IMR-90 (cell line): ENCODE results near the gene CHRM1. TPM values are rescaled to one million over a fixed set of nuclear protein-coding genes. Genes with fewer than 3 reads are reported as not detected.

Experiments used
- ATAC-seq: fragments of 200-7000 bp; cut with Tn5 transposase; 2 replicates; pipeline ENCODE4 v1.9.1; 2020; ENCODE audit warnings: low read depth, mild to moderate bottlenecking, moderate library complexity
- BruUV-seq: library from RNA; stranded (reverse); fragments of 400-500 nt; replicated peaks from 2 replicates; lab custom pipeline; 2021; lab: Mats Ljungman, UMichigan
- CTCF ChIA-PET: fragments of 300-600 bp; formaldehyde crosslinking; extraction: SDS; loops from one replicate; lab custom pipeline; 2021; ENCODE audit warnings: antibody characterized with exemption; lab: Yijun Ruan, JAX
- POLR2A ChIA-PET: fragments of 300-600 bp; sonication (Branson Sonifier 250); formaldehyde crosslinking; loops from one replicate; lab custom pipeline; 2022; ENCODE audit warnings: antibody characterized with exemption; ENCODE audit not compliant: unreplicated experiment; lab: Charles Lee
- DNase-seq: peaks from one replicate; pipeline ENCODE4 v3.0.0; 2013
- H2AFZ ChIP-seq: replicated peaks from 2 replicates; pipeline ENCODE3; 2013; ENCODE audit warnings: low read length, mild to moderate bottlenecking; ENCODE audit not compliant: poor library complexity
- H2AK5ac ChIP-seq: 2 replicates; pipeline ENCODE4 v1.6.1; 2013; ENCODE audit warnings: low read depth, low read length, inconsistent platforms
- H2AK9ac ChIP-seq: replicated peaks from 2 replicates; pipeline ENCODE3; 2013; ENCODE audit warnings: mild to moderate bottlenecking, low read depth, low read length, moderate library complexity; ENCODE audit not compliant: poor library complexity
- H2BK120ac ChIP-seq: 2 replicates; pipeline ENCODE4 v1.6.1; 2013; ENCODE audit warnings: low read depth, low read length, inconsistent platforms
- H2BK15ac ChIP-seq: 3 replicates; pipeline ENCODE4 v1.6.1; 2013; ENCODE audit warnings: low read depth, low read length, inconsistent platforms
- H2BK20ac ChIP-seq: 2 replicates; pipeline ENCODE4 v1.6.1; 2013; ENCODE audit warnings: low read depth, mild to moderate bottlenecking, inconsistent platforms, low read length, moderate library complexity
- H2BK5ac ChIP-seq: 2 replicates; pipeline ENCODE4 v1.6.1; 2013; ENCODE audit warnings: mild to moderate bottlenecking, low read depth, low read length, inconsistent platforms; ENCODE audit not compliant: poor library complexity, severe bottlenecking
- H3K14ac ChIP-seq: replicated peaks from 2 replicates; pipeline ENCODE4 v1.6.1; 2013; ENCODE audit warnings: low read depth, low read length, inconsistent platforms
- H3K18ac ChIP-seq: 2 replicates; pipeline ENCODE4 v1.6.1; 2013; ENCODE audit warnings: low read depth, low read length, control low read depth
- H3K23ac ChIP-seq: 2 replicates; pipeline ENCODE4 v1.6.1; 2013; ENCODE audit warnings: low read depth, low read length, inconsistent platforms
- H3K27ac ChIP-seq: 2 replicates; pipeline ENCODE4 v1.5.1; 2013; ENCODE audit warnings: mild to moderate bottlenecking, control low read depth, low read length; ENCODE audit not compliant: insufficient read depth
- H3K27me3 ChIP-seq: 2 replicates; pipeline ENCODE4 v1.6.1; 2013; ENCODE audit warnings: low read length; ENCODE audit not compliant: control insufficient read depth, insufficient read depth
- H3K36me3 ChIP-seq: 2 replicates; pipeline ENCODE4 v1.6.1; 2013; ENCODE audit warnings: low read length, mixed read lengths; ENCODE audit not compliant: control insufficient read depth, insufficient read depth
- H3K4ac ChIP-seq: 2 replicates; pipeline ENCODE4 v1.6.1; 2013; ENCODE audit warnings: low read depth, low read length, inconsistent platforms
- H3K4me1 ChIP-seq: 2 replicates; pipeline ENCODE4 v1.6.1; 2013; ENCODE audit warnings: low read length, mixed read lengths; ENCODE audit not compliant: control insufficient read depth, insufficient read depth
- H3K4me2 ChIP-seq: 2 replicates; pipeline ENCODE4 v1.6.1; 2013; ENCODE audit warnings: low read depth, mild to moderate bottlenecking, control low read depth, low read length, moderate library complexity
- H3K4me3 ChIP-seq: 2 replicates; pipeline ENCODE4 v1.5.1; 2013; ENCODE audit warnings: low read depth, mild to moderate bottlenecking, control low read depth, low read length, moderate library complexity; ENCODE audit not compliant: insufficient read depth
- H3K56ac ChIP-seq: 2 replicates; pipeline ENCODE4 v1.6.1; 2013; ENCODE audit warnings: low read length, inconsistent platforms; ENCODE audit not compliant: insufficient read depth; ENCODE audit errors: extremely low read depth
- H3K79me1 ChIP-seq, 2 experiments: 2 replicates each; pipeline ENCODE4 v1.6.1; 2013; ENCODE audit warnings: low read length in 2 of 2, inconsistent platforms in 1 of 2, low read depth in 1 of 2
- H3K9ac ChIP-seq: 2 replicates; pipeline ENCODE4 v1.6.1; 2013; ENCODE audit warnings: low read depth, low read length, control low read depth
- H3K9me1 ChIP-seq: 2 replicates; pipeline ENCODE4 v1.6.1; 2013; ENCODE audit warnings: low read length, inconsistent platforms; ENCODE audit not compliant: insufficient read depth
- H3K9me3 ChIP-seq: 2 replicates; pipeline ENCODE4 v1.6.1; 2013; ENCODE audit warnings: low read length; ENCODE audit not compliant: control insufficient read depth, insufficient read depth
- H4K20me1 ChIP-seq: 2 replicates; pipeline ENCODE4 v1.6.1; 2013; ENCODE audit warnings: low read length, inconsistent platforms; ENCODE audit not compliant: insufficient read depth
- H4K5ac ChIP-seq: 2 replicates; pipeline ENCODE4 v1.6.1; 2013; ENCODE audit warnings: mild to moderate bottlenecking, low read depth, low read length, control low read depth
- H4K8ac ChIP-seq, 2 experiments: 2 replicates each; pipeline ENCODE4 v1.6.1; 2013; ENCODE audit warnings: low read depth in 2 of 2, low read length in 2 of 2, control low read depth in 1 of 2, inconsistent platforms in 1 of 2
- H4K91ac ChIP-seq: 2 replicates; pipeline ENCODE4 v1.6.1; 2013; ENCODE audit warnings: low read depth, low read length, inconsistent platforms; ENCODE audit not compliant: insufficient read depth
- BHLHE40 ChIP-seq: fragments of 150-350 bp; IDR thresholded peaks from 2 replicates; pipeline ENCODE4 v1.6.1; 2016; ENCODE audit warnings: mild to moderate bottlenecking, low read depth, low read length
- CEBPB ChIP-seq: IDR thresholded peaks from 2 replicates; pipeline ENCODE4 v1.6.1; 2012; ENCODE audit warnings: low read depth, low read length, improper control_type of control experiment
- CHD1 ChIP-seq: IDR thresholded peaks from 2 replicates; pipeline ENCODE4 v1.6.1; 2012; ENCODE audit warnings: low read depth, low read length, improper control_type of control experiment
- ELK1 ChIP-seq: fragments of 150-350 bp; IDR thresholded peaks from 2 replicates; pipeline ENCODE4 v1.6.1; 2016; ENCODE audit warnings: low read depth, mild to moderate bottlenecking, low read length, moderate library complexity, borderline replicate concordance
- FOS ChIP-seq: fragments of 150-350 bp; IDR thresholded peaks from 2 replicates; pipeline ENCODE4 v1.6.1; 2016; ENCODE audit warnings: low read depth, low read length
- MAFK ChIP-seq: IDR thresholded peaks from 2 replicates; pipeline ENCODE4 v1.6.1; 2012; ENCODE audit warnings: low read depth, low read length, improper control_type of control experiment
- MAZ ChIP-seq: IDR thresholded peaks from 2 replicates; pipeline ENCODE4 v1.6.1; 2012; ENCODE audit warnings: low read depth, mild to moderate bottlenecking, low read length, improper control_type of control experiment, moderate library complexity, borderline replicate concordance
- MXI1 ChIP-seq: IDR thresholded peaks from 2 replicates; pipeline ENCODE4 v1.6.1; 2012; ENCODE audit warnings: low read depth, mild to moderate bottlenecking, low read length, moderate library complexity, borderline replicate concordance
- NFE2L2 ChIP-seq: fragments of 150-350 bp; IDR thresholded peaks from 2 replicates; pipeline ENCODE4 v1.6.1; 2016; ENCODE audit warnings: low read depth, mild to moderate bottlenecking, low read length
- POLR2A ChIP-seq: IDR thresholded peaks from 2 replicates; pipeline ENCODE4 v1.6.1; 2012; ENCODE audit warnings: mild to moderate bottlenecking, low read depth, low read length
- RAD21 ChIP-seq: IDR thresholded peaks from 2 replicates; pipeline ENCODE4 v1.6.1; 2012; ENCODE audit warnings: low read length, improper control_type of control experiment
- RCOR1 ChIP-seq: IDR thresholded peaks from 2 replicates; pipeline ENCODE4 v1.6.1; 2012; ENCODE audit warnings: mild to moderate bottlenecking, low read length, improper control_type of control experiment; ENCODE audit not compliant: insufficient replicate concordance
- RFX5 ChIP-seq: IDR thresholded peaks from 2 replicates; pipeline ENCODE4 v1.8.0; 2012; ENCODE audit warnings: low read depth, mild to moderate bottlenecking, low read length, moderate library complexity
- SMC3 ChIP-seq: fragments of 150-350 bp; IDR thresholded peaks from 2 replicates; pipeline ENCODE4 v1.6.1; 2016; ENCODE audit warnings: low read depth, mild to moderate bottlenecking, antibody characterized with exemption, low read length, moderate library complexity
- USF2 ChIP-seq: fragments of 150-350 bp; IDR thresholded peaks from 2 replicates; pipeline ENCODE4 v1.6.1; 2017; ENCODE audit warnings: mild to moderate bottlenecking, antibody characterized with exemption, low read length, low read depth
- WGBS, 2 experiments: methylation state at CpG; one replicate each; pipeline versions ENCODE4 v1.1.5 to v1.1.7; 2013; ENCODE audit warnings: missing lambda C conversion rate in 2 of 2; ENCODE audit not compliant: insufficient read length in 1 of 2; ENCODE audit errors: extremely low coverage in 2 of 2; 5-methylcytosine and 5-hydroxymethylcytosine counted together
- dilution Hi-C: fragments of 300-500 bp; cut with HindIII; formaldehyde crosslinking; loops from one replicate; pipeline ENCODE4 v1.14.3; 2018; ENCODE audit warnings: low sequenced_read_pairs; ENCODE audit not compliant: unreplicated experiment
- in situ Hi-C: fragments of 300-500 bp; cut with MboI; formaldehyde crosslinking; loops from 3 replicates; pipeline ENCODE4 v1.14.3; 2019; ENCODE audit warnings: low sequenced_read_pairs, inconsistent platforms, mixed read lengths
- intact Hi-C: fragments of 100-400 bp; cut with micrococcal nuclease; formaldehyde crosslinking; loops from 2 replicates; pipeline ENCODE4 v1.10.0; 2022
- polyA plus RNA-seq, 3 experiments: library from polyadenylated mRNA; depleted of rRNA; stranded (reverse); fragments of >200 nt; gene quantifications; 2 replicates each; pipeline ENCODE4 v1.2.3, GENCODE V29; 2012; ENCODE audit warnings: low replicate concordance in 1 of 3
- total RNA-seq: library from RNA; depleted of rRNA; stranded (reverse); fragments of >200 nt; gene quantifications from 2 replicates; pipeline ENCODE4 v1.2.3, GENCODE V29; 2012

CHRM1 gene
- total and polyA plus RNA-seq, 2 of the 4 experiments (the other 2 are of a cell fraction), result not detected

GRCh38 chr11:62881579-62882430 lies 39.4 kb downstream of the CHRM1 start:
- H4K8ac ChIP-seq, result peak overlapping the region; percentile 96 to 100
- H2AK5ac ChIP-seq, result peak overlapping the region; percentile 100
- peaks cover 27% of the 10 kb centered on the region for H3K4me1 ChIP-seq
- peak overlapping the region; percentile 98 for H3K4me2 ChIP-seq
- in situ Hi-C loops (loop anchor here (25.0 kb wide), 1 partner anchor 780 kb away; the partner anchor contains the start of gene ATL3), dilution Hi-C loops (no loop called here), intact Hi-C loops (loop anchor here (1.0 to 5.0 kb wide), 2 partner anchors 41 to 95 kb away; partner anchors contain the start of gene TMEM179B)
- peak overlapping the region; percentile 96 for H2BK120ac ChIP-seq
- POLR2A ChIA-PET, result interaction anchor here (1.0 to 1.4 kb wide), 2 partner anchors 8 to 41 kb away, joined by 6 to 8 read pairs; no protein-coding TSS in a partner anchor
- H2AFZ ChIP-seq, result peak overlapping the region; percentile 77
- peak overlapping the region; percentile 100 for H3K4ac ChIP-seq
- CTCF ChIA-PET, result interaction anchor here (0.6 to 1.9 kb wide), 5 partner anchors 18 to 112 kb away, joined by 3 to 7 read pairs (median 6); no protein-coding TSS in a partner anchor
- no peaks in the 10 kb centered on the region for H3K9me3 ChIP-seq
- H2BK5ac ChIP-seq, result peak overlapping the region; percentile 96
- peak overlapping the region; percentile 92 for H3K4me3 ChIP-seq
- H2BK15ac ChIP-seq, result peak overlapping the region; percentile 97; the same call in 2 of the 3 replicates
- H3K56ac ChIP-seq, result peak overlapping the region; percentile 100
- H3K23ac ChIP-seq, result peak overlapping the region; percentile 100
- H3K9ac ChIP-seq, result peak overlapping the region; percentile 100
- H3K36me3 ChIP-seq, result peaks cover 46% of the 10 kb centered on the region
- peak; percentile 50 for ATAC-seq
- DNase-seq, result peak; percentile 97
- peaks cover 9% of the 10 kb centered on the region; the same call in 1 of the 2 replicates for H3K9me1 ChIP-seq
- peak overlapping the region; percentile 99 for H2AK9ac ChIP-seq
- WGBS, 2 experiments, result 0% methylated on average over 4 of the region's 21 CpGs; no CpG with 5 or more reads in 1 of the 2 experiments
- H3K14ac ChIP-seq, result peak overlapping the region; percentile 100
- peak overlapping the region; percentile 98 for H3K27ac ChIP-seq
- TF ChIP-seq CEBPB (peak; percentile 96), CHD1 (no peak), POLR2A (peak; percentile 20; the same call in 1 of the 2 replicates), ELK1 (no peak), FOS (peak; percentile 80), RFX5 (no peak), RAD21 (no peak), MAFK (peak; percentile 11; the same call in 1 of the 2 replicates), USF2 (peak; percentile 89), SMC3 (no peak), BHLHE40 (peak; percentile 95), MXI1 (no peak), NFE2L2 (peak; percentile 77; the same call in 1 of the 2 replicates), RCOR1 (no peak), MAZ (peak; percentile 94)
- H4K20me1 ChIP-seq, result peaks cover 49% of the 10 kb centered on the region
- H2BK20ac ChIP-seq, result peak overlapping the region; percentile 89
- BruUV-seq, result no TSS peak
- peak overlapping the region; percentile 100 for H4K5ac ChIP-seq
- no peaks in the 10 kb centered on the region for H3K27me3 ChIP-seq
- peaks cover 25 to 68% of the 10 kb centered on the region in 2 experiments for H3K79me1 ChIP-seq
- H4K91ac ChIP-seq, result peak overlapping the region; percentile 100
- H3K18ac ChIP-seq, result peak overlapping the region; percentile 100
